GM18498 (cell line): Measurements from ENCODE around the gene ZBED2.
"Not testable (repeated sequence)": the region's sequence is repeated elsewhere in the genome, so short reads cannot be mapped to it uniquely, and the experiment has no call there.

Experiments
- ATAC-seq: cut with Tn5 transposase; IDR thresholded peaks from one replicate; pipeline ENCODE4 v1.9.1; 2021; ENCODE audit warnings: mild to moderate bottlenecking, moderate library complexity; ENCODE audit not compliant: unreplicated experiment

ZBED2 gene

GRCh38 chr3:111577798-111578685 lies 17.1 kb downstream of the ZBED2 start:
- ATAC-seq = peak; percentile 91

- ATAC-seq = no peak
Observed at GRCh38 chr3:111577113-111577512, 18.0 kb downstream of the ZBED2 start.

DNA sequence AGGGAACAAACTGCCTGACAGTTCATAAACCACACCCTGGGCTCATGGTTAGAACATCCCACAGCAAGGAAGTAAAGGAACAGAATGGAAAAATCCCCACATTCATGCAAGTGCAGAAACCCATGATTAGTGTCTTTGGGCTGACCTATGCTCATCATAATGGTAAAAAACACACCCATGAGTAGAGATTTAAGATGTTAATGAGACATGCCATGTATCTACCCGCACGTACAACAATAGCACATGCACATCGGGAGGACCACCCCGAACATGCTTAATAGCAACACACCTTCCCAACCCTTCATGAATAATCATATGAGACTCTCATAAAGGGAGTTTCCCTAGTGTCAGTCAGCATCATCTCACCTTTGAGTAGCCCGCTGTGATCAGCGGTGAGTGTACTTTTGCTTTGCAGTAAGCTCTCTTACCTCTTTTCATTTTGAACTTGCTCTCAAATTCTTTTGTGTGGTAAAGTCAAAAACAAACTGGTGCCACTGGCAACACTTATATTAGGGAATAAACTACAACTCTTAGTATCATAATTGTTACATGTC lies 23.2 kb downstream of the ZBED2 start:
- no peak for ATAC-seq

DNA sequence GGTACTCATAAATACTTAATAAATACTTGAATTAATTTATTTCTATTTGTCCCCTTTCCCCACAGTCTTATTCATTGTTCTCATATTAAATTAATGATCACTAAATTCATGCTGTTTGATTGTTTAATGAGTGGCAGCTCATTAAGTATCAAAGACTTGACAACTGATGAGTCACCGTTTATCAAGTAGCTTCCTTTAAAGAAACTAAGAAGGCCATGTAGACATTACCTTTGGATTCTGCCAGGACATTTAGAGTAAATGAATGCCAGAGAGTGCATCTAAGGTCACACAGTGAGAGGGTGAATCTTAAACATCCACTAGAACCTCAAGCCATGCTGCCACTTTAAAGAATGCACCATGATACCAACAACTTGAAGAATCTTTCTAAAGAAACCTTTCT lies 23.9 kb downstream of the ZBED2 start:
- no peak for ATAC-seq

- ATAC-seq = no peak
Observed at GRCh38 chr3:111570404-111571030, 24.6 kb downstream of the ZBED2 start.

- ATAC-seq = no peak
Observed at GRCh38 chr3:111568911-111569310, 26.2 kb downstream of the ZBED2 start.

DNA sequence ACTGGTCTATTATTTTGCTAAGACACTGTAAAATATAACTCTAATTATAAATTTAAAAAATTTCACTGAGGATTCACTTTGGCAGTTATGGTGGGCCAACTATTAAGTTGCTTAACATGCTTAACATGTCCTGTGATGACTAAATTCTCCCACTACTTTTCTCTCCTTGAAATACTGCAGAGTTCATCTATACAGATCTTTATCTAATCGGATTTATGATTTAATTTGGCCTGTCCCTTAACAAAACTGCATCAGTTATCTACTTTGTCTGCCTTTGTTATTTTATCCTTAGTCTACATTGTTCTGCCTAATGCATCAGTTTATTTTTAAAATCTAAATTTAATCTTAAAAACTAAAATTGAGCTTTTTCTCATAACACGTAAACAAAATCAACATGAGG lies 26.8 kb downstream of the ZBED2 start:
- ATAC-seq = no peak

GRCh38 chr3:111566844-111567243 lies 28.3 kb downstream of the ZBED2 start:
- no peak for ATAC-seq

- not testable (repeated sequence) for ATAC-seq
Observed at GRCh38 chr3:111561902-111562301, 33.2 kb downstream of the ZBED2 start.

GRCh38 chr3:111548756-111549155 lies 46.4 kb downstream of the ZBED2 start:
- no peak for ATAC-seq

- ATAC-seq = peak; percentile 54
Observed at GRCh38 chr3:111548092-111548491, 47.1 kb downstream of the ZBED2 start.

DNA sequence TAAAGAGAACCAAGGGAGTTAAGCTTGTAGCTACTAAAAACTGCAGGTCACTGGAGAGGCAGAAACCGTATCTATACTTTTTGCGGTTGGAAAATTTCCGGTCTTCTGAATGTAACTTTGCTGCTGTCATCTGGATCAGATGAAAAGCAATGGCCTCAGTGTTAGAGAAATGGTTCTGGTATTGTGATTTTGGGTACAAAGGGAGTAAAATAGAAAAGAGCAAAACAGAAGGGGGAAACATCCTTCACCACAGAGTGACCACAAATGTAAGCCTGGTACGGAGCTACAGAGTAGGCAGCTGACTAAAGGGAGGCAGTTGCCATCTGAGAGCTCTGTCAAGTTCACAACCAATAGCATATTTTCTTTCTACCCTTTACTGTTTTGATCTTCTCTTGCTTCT lies 47.5 kb downstream of the ZBED2 start:
- ATAC-seq = peak; percentile 86

GRCh38 chr3:111545349-111545748 lies 49.8 kb downstream of the ZBED2 start:
- no peak for ATAC-seq
